BJ (cell line): ENCODE results near the gene FMNL2. TPM values are rescaled to one million over a fixed set of nuclear protein-coding genes. Genes with fewer than 3 reads are reported as not detected.

Experiments
- CTCF ChIA-PET: fragments of 350-600 bp; formaldehyde crosslinking; extraction: SDS; loops from one replicate; lab custom pipeline; 2021; ENCODE audit warnings: antibody characterized with exemption, inconsistent platforms; lab: Yijun Ruan, JAX
- POLR2A ChIA-PET: fragments of 300-600 bp; sonication (Branson Sonifier 250); formaldehyde crosslinking; extraction: SDS; loops from one replicate; lab custom pipeline; 2021; ENCODE audit warnings: antibody characterized with exemption; lab: Charles Lee
- DNase-seq: peaks from one replicate; pipeline ENCODE4 v3.0.0-alpha.2; 2011; ENCODE audit warnings: low read depth
- H3K27me3 ChIP-seq: 2 replicates; pipeline ENCODE4 v1.6.0; 2011; ENCODE audit warnings: low read length; ENCODE audit not compliant: control insufficient read depth, insufficient read depth
- H3K36me3 ChIP-seq: 2 replicates; pipeline ENCODE4 v1.5.1; 2011; ENCODE audit warnings: low read length; ENCODE audit not compliant: control insufficient read depth, insufficient read depth
- H3K4me3 ChIP-seq: 2 replicates; pipeline ENCODE4 v1.5.1; 2011; ENCODE audit warnings: low read depth, mild to moderate bottlenecking, control low read depth, low read length
- polyA plus RNA-seq: library from polyadenylated mRNA; depleted of rRNA; stranded (reverse); fragments of >200 nt; gene quantifications from 2 replicates; pipeline ENCODE4 v1.2.3, GENCODE V29; 2011
- TF ChIP-seq, protein P1 (sequence below): IDR thresholded peaks from 2 replicates; pipeline ENCODE4 v1.5.1; 2011; ENCODE audit warnings: low read depth, mild to moderate bottlenecking, control low read depth, inconsistent platforms, low read length, moderate library complexity; ENCODE audit not compliant: insufficient read depth

FMNL2 gene
- polyA plus RNA-seq, 1 experiment: 2.4 TPM

DNA sequence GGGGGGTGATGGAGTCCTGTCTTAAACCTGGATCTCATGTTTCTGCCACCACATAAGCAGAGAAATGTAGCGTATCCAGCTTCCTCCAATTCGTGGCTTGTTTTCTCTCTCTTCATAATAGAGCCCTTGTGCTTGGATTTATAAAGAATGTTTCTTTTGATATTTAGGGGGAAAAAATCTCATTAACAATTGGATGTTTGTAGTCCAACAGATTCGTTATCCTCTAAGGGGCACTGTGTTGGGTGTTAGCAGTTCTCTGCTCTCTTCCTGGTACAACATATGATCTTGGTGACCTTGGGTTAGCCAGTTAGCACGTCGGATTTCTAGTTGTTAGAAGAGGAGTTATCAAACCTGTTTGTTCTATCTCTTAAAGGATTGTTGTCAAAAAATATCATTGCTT lies 127.8 kb downstream of the FMNL2 start:
- Histone ChIP-seq H3K4me3 (no peak overlapping the region), H3K27me3 (no peaks in the 10 kb centered on the region), H3K36me3 (no peaks in the 10 kb centered on the region)
- DNase-seq: no peak
- CTCF ChIA-PET: interaction anchor here (0.9 kb wide), 1 partner anchor 62 kb away, joined by 4 read pairs; no protein-coding TSS in a partner anchor
- POLR2A ChIA-PET: no interaction called here
- TF ChIP-seq, protein P1, sequence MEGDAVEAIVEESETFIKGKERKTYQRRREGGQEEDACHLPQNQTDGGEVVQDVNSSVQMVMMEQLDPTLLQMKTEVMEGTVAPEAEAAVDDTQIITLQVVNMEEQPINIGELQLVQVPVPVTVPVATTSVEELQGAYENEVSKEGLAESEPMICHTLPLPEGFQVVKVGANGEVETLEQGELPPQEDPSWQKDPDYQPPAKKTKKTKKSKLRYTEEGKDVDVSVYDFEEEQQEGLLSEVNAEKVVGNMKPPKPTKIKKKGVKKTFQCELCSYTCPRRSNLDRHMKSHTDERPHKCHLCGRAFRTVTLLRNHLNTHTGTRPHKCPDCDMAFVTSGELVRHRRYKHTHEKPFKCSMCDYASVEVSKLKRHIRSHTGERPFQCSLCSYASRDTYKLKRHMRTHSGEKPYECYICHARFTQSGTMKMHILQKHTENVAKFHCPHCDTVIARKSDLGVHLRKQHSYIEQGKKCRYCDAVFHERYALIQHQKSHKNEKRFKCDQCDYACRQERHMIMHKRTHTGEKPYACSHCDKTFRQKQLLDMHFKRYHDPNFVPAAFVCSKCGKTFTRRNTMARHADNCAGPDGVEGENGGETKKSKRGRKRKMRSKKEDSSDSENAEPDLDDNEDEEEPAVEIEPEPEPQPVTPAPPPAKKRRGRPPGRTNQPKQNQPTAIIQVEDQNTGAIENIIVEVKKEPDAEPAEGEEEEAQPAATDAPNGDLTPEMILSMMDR: no peak

DNA sequence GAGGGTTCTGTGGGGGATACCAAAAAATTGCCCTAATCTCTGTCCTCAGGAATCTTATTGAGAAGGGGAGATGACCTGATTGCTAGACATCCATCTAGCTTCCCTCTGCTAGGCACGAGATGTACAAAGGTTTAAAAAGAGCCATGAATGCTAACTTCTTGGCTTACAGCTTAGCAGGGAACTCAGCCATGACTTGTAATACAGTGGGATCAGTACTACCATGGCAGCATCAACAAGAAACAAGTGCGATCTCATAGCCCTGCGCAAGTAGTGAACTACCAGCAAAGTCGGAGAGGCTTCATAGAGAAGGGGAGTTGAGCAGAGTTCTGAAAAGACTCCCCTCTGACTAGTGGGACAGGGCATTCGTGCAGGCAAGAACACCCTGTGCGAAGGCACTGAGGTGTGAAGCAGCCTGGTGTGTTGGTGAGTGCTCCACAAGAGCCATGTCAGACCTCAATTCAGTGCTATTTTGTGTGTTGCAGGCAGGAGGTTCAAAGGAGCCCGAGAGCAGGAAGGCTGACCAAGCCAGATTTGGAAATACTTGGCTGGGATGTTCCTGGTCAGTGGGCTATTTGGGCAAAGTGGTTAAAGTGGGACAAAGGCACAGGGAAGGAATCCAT lies 130.0 kb downstream of the FMNL2 start:
- Histone ChIP-seq H3K27me3 (no peaks in the 10 kb centered on the region), H3K4me3 (no peak overlapping the region), H3K36me3 (no peaks in the 10 kb centered on the region)
- POLR2A ChIA-PET: no interaction called here
- TF ChIP-seq, protein P1: no peak
- DNase-seq: no peak
- CTCF ChIA-PET: interaction anchor here (1.2 to 1.5 kb wide), 2 partner anchors 15 to 30 kb away, joined by 3 to 4 read pairs; no protein-coding TSS in a partner anchor

DNA sequence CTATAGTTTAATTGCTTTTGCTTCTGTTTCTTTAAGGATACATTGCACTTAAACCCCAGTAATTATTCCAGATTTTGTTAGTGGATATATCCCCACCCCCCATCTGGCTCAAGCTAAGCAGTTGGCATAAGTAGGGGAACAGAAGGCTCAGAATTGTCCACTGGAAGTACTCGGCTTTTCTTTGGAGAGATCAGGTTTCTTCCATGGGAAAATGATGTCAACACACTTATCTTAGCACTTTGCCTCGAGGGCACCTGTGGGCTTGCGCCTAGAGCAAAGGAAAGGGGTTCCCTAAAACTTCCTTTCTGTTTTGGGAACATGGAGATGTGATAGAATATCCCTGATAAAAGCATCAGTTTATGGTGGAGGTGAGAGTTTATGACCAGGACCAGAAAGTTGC lies 130.6 kb downstream of the FMNL2 start:
- H3K27me3 ChIP-seq: no peaks in the 10 kb centered on the region
- DNase-seq: no peak
- no peaks in the 10 kb centered on the region for H3K36me3 ChIP-seq
- ChIA-PET POLR2A (no interaction called here), CTCF (interaction anchor here (1.5 kb wide), 1 partner anchor 15 kb away, joined by 4 read pairs; no protein-coding TSS in a partner anchor)
- TF ChIP-seq, protein P1: no peak
- no peak overlapping the region for H3K4me3 ChIP-seq

DNA sequence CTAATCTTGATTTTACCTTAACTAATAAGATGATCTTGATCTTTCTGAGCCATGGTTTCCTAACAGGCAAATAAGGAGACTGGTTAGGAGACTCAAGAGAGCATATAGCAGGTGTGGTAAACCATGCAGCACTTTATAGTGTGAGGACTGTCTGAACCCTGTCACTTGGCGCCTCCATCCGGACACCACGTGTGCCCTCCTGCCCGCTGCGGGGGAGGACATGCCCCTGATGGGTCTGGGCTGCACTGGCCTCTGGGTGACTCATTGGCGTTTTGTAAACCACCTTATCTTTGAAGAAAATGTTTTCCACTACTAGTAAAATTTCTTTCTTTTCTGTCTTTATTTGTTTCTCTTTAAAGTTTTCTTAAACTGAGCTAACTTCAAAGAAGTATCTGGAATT lies 131.1 kb downstream of the FMNL2 start:
- TF ChIP-seq, protein P1: no peak
- DNase-seq: no peak
- ChIA-PET POLR2A (no interaction called here), CTCF (no interaction called here)
- Histone ChIP-seq H3K27me3 (no peaks in the 10 kb centered on the region), H3K4me3 (no peak overlapping the region), H3K36me3 (no peaks in the 10 kb centered on the region)

DNA sequence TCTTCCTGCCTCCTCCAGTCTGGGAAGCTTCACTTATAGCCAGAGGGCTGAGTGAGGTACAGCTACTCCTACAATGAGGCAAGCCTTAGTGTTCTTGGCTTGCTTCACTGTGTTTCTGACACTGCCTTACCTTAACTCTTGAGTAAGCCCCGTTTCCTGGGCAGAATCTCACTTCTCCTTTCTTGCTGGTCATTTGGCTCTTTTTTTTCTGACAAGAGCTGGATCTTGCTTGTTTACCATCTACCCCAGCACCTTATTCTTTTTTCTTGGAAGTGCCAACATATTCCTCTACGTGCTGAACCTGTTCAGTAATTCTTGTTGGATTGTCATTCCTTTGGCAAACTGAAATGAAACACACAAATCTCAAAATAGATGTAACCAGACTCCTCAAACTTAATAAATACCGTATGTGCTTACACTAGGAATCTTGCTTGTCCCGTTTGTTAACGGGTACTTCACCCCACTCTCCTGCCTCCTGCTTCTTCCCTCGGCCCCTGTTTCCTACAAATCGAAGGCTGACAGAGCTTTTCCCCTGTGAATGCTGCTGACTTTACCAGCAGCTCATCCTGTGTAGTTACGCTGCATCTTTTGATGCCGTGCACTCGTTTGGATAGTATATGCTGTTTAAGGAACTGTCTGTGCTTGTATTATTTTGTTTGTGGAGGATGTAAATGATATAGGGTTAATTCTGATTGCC lies 132.2 kb downstream of the FMNL2 start:
- ChIA-PET CTCF (no interaction called here), POLR2A (interaction anchor here (1.0 kb wide), 1 partner anchor 21 kb away, joined by 3 read pairs; no protein-coding TSS in a partner anchor)
- no peak overlapping the region for H3K4me3 ChIP-seq
- H3K36me3 ChIP-seq: no peaks in the 10 kb centered on the region
- no peak for DNase-seq
- TF ChIP-seq, protein P1: no peak
- no peaks in the 10 kb centered on the region for H3K27me3 ChIP-seq
